SU-DHL-6 (cell line): ENCODE data around the gene ST6GALNAC2.

Source experiments
- CTCF ChIP-seq: fragments of 200-600 bp; sonication (generic); IDR thresholded peaks from one replicate; pipeline ENCODE4 v1.5.1; 2017; ENCODE audit warnings: antibody characterized with exemption, mild to moderate bottlenecking, low read length, moderate library complexity; ENCODE audit not compliant: insufficient read depth, poor library complexity, severe bottlenecking
- EZH2phosphoT487 ChIP-seq: fragments of 200-600 bp; sonication (generic), shearing (Covaris generic); conservative IDR thresholded peaks from 2 replicates; pipeline ENCODE4 v1.6.1; 2018; ENCODE audit warnings: mild to moderate bottlenecking, antibody characterized with exemption, low read length, moderate library complexity, mixed read lengths

GRCh38 chr17:76586741-76587487 lies 1.3 kb upstream of the ST6GALNAC2 start:
- TF ChIP-seq CTCF: no peak
- no peak for TF ChIP-seq EZH2phosphoT487
